HCT116 (cell line): ENCODE results near the gene TSSK6. TPM values are rescaled to one million over a fixed set of nuclear protein-coding genes. Genes with fewer than 3 reads are reported as not detected.

Source experiments
- ATAC-seq: fragments of 200-7000 bp; cut with Tn5 transposase; 2 replicates; pipeline ENCODE4 v1.9.1; 2020; ENCODE audit warnings: mild to moderate bottlenecking, moderate library complexity
- BruUV-seq: library from RNA; stranded (reverse); fragments of 400-500 nt; replicated peaks from 2 replicates; lab custom pipeline; 2021; lab: Mats Ljungman, UMichigan
- CTCF ChIA-PET: fragments of 300-600 bp; sonication (Branson Sonifier 250); formaldehyde crosslinking; loops from one replicate; lab custom pipeline; 2021; ENCODE audit warnings: antibody characterized with exemption; lab: Charles Lee
- POLR2A ChIA-PET: fragments of 300-600, 350-600 bp; sonication (Branson Sonifier 250); formaldehyde crosslinking; loops from one replicate; lab custom pipeline; 2021; ENCODE audit warnings: antibody characterized with exemption; lab: Charles Lee
- RAD21 ChIA-PET, 2 experiments: fragments of 300-600 bp; sonication (Branson Sonifier 250); formaldehyde crosslinking; loops; one replicate each; lab custom pipeline; 2023; ENCODE audit warnings: low total read pairs in 2 of 2; ENCODE audit not compliant: uncharacterized antibody in 2 of 2, unreplicated experiment in 2 of 2, low non-redundant PET in 1 of 2; lab: Charles Lee
- DNase-seq: peaks from one replicate; pipeline ENCODE4 v3.0.0-alpha.2; 2010; ENCODE audit warnings: low read depth, low spot score
- H2AFZ ChIP-seq: fragments of 200-600 bp; shearing (Covaris generic), sonication (generic); 2 replicates; pipeline ENCODE4 v1.6.1; 2017; ENCODE audit warnings: low read depth, mixed run types, mixed read lengths, antibody characterized with exemption, low read length; ENCODE audit not compliant: poor library complexity, severe bottlenecking
- H3K27ac ChIP-seq: 2 replicates; pipeline ENCODE4 v1.5.1; 2012; ENCODE audit warnings: low read depth, low read length
- H3K27me3 ChIP-seq: fragments of 200-600 bp; sonication (generic); 2 replicates; pipeline ENCODE4 v1.6.1; 2016; ENCODE audit warnings: mixed run types, low read length, mixed read lengths; ENCODE audit not compliant: insufficient read depth
- H3K36me3 ChIP-seq, 2 experiments: fragments of 200-500 bp in 1 of 2; fragments of 200-600 bp in 1 of 2; sonication (Bioruptor generic) in 1 of 2; sonication (generic) in 1 of 2; 2 replicates each; pipeline versions ENCODE4 v1.5.1 to v1.6.1; 2014 to 2016; ENCODE audit warnings: low read length in 2 of 2, inconsistent platforms in 1 of 2, mixed read lengths in 1 of 2, mixed run types in 1 of 2; ENCODE audit not compliant: insufficient read depth in 2 of 2, control insufficient read depth in 1 of 2
- H3K4me1 ChIP-seq, 2 experiments: fragments of 200-600 bp in 1 of 2; sonication (generic) in 1 of 2; 2 replicates each; pipeline versions ENCODE4 v1.5.1 to v1.6.1; 2012 to 2017; ENCODE audit warnings: low read length in 2 of 2, inconsistent platforms in 1 of 2, mild to moderate bottlenecking in 1 of 2, mixed read lengths in 1 of 2, mixed run types in 1 of 2, moderate library complexity in 1 of 2; ENCODE audit not compliant: insufficient read depth in 2 of 2, control insufficient read depth in 1 of 2
- H3K4me2 ChIP-seq: fragments of 200-600 bp; sonication (generic); 2 replicates; pipeline ENCODE4 v1.6.1; 2017; ENCODE audit warnings: mixed run types, low read length, mixed read lengths
- H3K4me3 ChIP-seq, 2 experiments: fragments of 200-600 bp in 1 of 2; sonication (generic) in 1 of 2; replicated peaks in 1 of 2; 2 replicates each; pipeline ENCODE4 v1.5.1; 2011 to 2016; ENCODE audit warnings: low read length in 2 of 2, control low read depth in 1 of 2, low read depth in 1 of 2, mild to moderate bottlenecking in 1 of 2, mixed read lengths in 1 of 2, mixed run types in 1 of 2
- H3K79me2 ChIP-seq: fragments of 200-600 bp; sonication (generic); 2 replicates; pipeline ENCODE4 v1.6.1; 2017; ENCODE audit warnings: mild to moderate bottlenecking, mixed run types, low read length, moderate library complexity, mixed read lengths; ENCODE audit not compliant: insufficient read depth
- H3K9ac ChIP-seq: fragments of 200-600 bp; sonication (generic); 2 replicates; pipeline ENCODE4 v1.6.1; 2016; ENCODE audit warnings: low read length, mixed read lengths
- H3K9me2 ChIP-seq: fragments of 200-600 bp; sonication (generic), shearing (Covaris generic); 2 replicates; pipeline ENCODE4 v1.6.1; 2017; ENCODE audit warnings: mixed run types, mild to moderate bottlenecking, moderate library complexity; ENCODE audit not compliant: insufficient read depth
- H3K9me3 ChIP-seq, 2 experiments: fragments of 200-500 bp in 1 of 2; fragments of 200-600 bp in 1 of 2; sonication (Bioruptor generic) in 1 of 2; sonication (generic) in 1 of 2; 2 replicates each; pipeline ENCODE4 v1.6.1; 2014 to 2017; ENCODE audit warnings: low read length in 2 of 2, mixed read lengths in 2 of 2, inconsistent platforms in 1 of 2, low read depth in 1 of 2, mild to moderate bottlenecking in 1 of 2, mixed run types in 1 of 2, moderate library complexity in 1 of 2; ENCODE audit not compliant: control insufficient read depth in 1 of 2, insufficient read depth in 1 of 2
- H4K20me1 ChIP-seq: fragments of 200-600 bp; sonication (generic), shearing (Covaris generic); 2 replicates; pipeline ENCODE4 v1.6.1; 2017; ENCODE audit warnings: mixed run types, mild to moderate bottlenecking, moderate library complexity; ENCODE audit not compliant: insufficient read depth
- CBX3 ChIP-seq: IDR thresholded peaks from 2 replicates; pipeline ENCODE4 v1.6.1; 2012; ENCODE audit warnings: low read depth
- ELF1 ChIP-seq: IDR thresholded peaks from 2 replicates; pipeline ENCODE4 v1.6.1; 2012; ENCODE audit warnings: low read depth, borderline replicate concordance
- EZH2 ChIP-seq: fragments of 200-600 bp; sonication (generic); IDR thresholded peaks from 2 replicates; pipeline ENCODE4 v1.6.1; 2017; ENCODE audit warnings: antibody characterized with exemption, mixed run types
- FOSL1 ChIP-seq: IDR thresholded peaks from 2 replicates; pipeline ENCODE4 v1.6.1; 2012; ENCODE audit warnings: low read depth
- JUND ChIP-seq: IDR thresholded peaks from 2 replicates; pipeline ENCODE4 v1.6.1; 2012
- SP1 ChIP-seq: IDR thresholded peaks from 2 replicates; pipeline ENCODE4 v1.6.1; 2012; ENCODE audit warnings: low read depth
- SRF ChIP-seq: IDR thresholded peaks from 2 replicates; pipeline ENCODE4 v1.6.1; 2012; ENCODE audit warnings: low read depth
- YY1 ChIP-seq: IDR thresholded peaks from 2 replicates; pipeline ENCODE4 v1.6.1; 2011; ENCODE audit warnings: low read length, low read depth, moderate library complexity, mild to moderate bottlenecking; ENCODE audit not compliant: insufficient replicate concordance; ENCODE audit errors: extremely low read depth
- ZFX ChIP-seq: fragments of 450-650 bp; IDR thresholded peaks from 2 replicates; pipeline ENCODE4 v1.6.1; 2017
- ZNF274 ChIP-seq: fragments of 200-500 bp; sonication (Bioruptor generic); IDR thresholded peaks from 2 replicates; pipeline ENCODE4 v1.6.1; 2014; ENCODE audit warnings: mild to moderate bottlenecking, low read depth, low read length, inconsistent platforms
- intact Hi-C: fragments of 100-400 bp; cut with micrococcal nuclease; formaldehyde crosslinking; loops from 2 replicates; pipeline ENCODE4 v1.10.0; 2022
- total RNA-seq: library from RNA; stranded (reverse); gene quantifications from one replicate; pipeline ENCODE4 v1.2.1, GENCODE V29; 2021; ENCODE audit not compliant: unreplicated experiment
- TF ChIP-seq, protein P1 (sequence below): IDR thresholded peaks from 2 replicates; pipeline ENCODE4 v1.6.1; 2012
- TF ChIP-seq, protein P2 (sequence below): IDR thresholded peaks from 2 replicates; pipeline ENCODE4 v1.6.1; 2012; ENCODE audit warnings: low read depth

The TSSK6 gene
- total RNA-seq, 1 experiment from 2014 or later = 4.1 TPM

DNA sequence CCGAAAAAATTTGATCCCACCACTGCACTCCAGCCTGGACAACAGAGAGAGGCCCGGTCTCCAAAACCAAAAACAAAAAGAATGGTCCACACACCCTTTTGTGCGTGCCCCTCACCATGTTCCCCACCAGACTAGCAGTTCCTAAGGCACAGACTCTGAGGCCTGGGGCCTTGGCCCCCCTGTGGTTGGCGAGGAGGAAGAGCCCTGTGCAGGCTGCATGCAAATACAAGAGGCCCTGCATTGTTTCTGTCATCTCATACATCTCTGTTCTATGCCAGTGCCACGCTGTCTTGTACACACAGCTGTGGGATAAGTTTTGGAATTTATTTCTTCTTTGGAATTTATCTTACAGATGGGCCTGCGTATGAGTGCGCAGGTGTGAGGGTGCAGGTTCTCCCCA lies 8.7 kb upstream of the TSSK6 start (continued):
- TF ChIP-seq ZNF274 = no peak
- TF ChIP-seq JUND = no peak
- TF ChIP-seq CBX3 = no peak
- no peak for TF ChIP-seq ZFX
- TF ChIP-seq EZH2 = no peak

DNA sequence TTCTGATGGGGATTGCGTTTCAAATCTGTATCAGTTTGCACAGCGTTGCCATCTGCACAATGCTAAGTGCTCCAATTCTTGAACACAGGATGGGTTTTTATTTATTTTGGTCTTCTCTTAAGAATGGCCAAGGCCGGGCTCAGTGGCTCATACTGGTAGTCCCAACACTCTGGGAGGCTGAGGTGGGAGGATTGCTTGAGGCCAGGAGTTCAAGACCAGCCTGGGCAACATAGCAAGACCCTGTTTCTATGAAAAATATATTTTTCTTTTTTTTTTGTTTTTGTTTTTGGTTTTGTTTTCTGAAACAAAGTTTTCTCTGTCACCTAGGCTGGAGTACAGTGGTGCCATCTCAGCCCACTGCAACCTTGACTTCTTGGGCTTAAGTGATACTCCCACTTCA lies 7.8 kb upstream of the TSSK6 start:
- H3K4me1 ChIP-seq = no peaks in the 10 kb centered on the region
- ChIA-PET POLR2A (no interaction called here), RAD21 (no interaction called here), CTCF (no interaction called here)
- no peaks in the 10 kb centered on the region for H3K9me2 ChIP-seq
- H3K36me3 ChIP-seq = peaks cover 15 to 20% of the 10 kb centered on the region in 2 experiments; a peak in 3 of 4 replicates
- no peaks in the 10 kb centered on the region for H3K9me3 ChIP-seq
- no peak overlapping the region for H3K4me2 ChIP-seq
- no peak overlapping the region for H3K27ac ChIP-seq
- no peak overlapping the region for H2AFZ ChIP-seq
- H3K9ac ChIP-seq = no peak overlapping the region
- no peaks in the 10 kb centered on the region for H4K20me1 ChIP-seq
- intact Hi-C loops = no loop called here
- peaks cover 80% of the 10 kb centered on the region for H3K79me2 ChIP-seq
- BruUV-seq = no TSS peak
- no peak for TF ChIP-seq SRF
- ATAC-seq = no peak
- no peak overlapping the region for H3K4me3 ChIP-seq
- DNase-seq = no peak
- no peaks in the 10 kb centered on the region for H3K27me3 ChIP-seq

DNA sequence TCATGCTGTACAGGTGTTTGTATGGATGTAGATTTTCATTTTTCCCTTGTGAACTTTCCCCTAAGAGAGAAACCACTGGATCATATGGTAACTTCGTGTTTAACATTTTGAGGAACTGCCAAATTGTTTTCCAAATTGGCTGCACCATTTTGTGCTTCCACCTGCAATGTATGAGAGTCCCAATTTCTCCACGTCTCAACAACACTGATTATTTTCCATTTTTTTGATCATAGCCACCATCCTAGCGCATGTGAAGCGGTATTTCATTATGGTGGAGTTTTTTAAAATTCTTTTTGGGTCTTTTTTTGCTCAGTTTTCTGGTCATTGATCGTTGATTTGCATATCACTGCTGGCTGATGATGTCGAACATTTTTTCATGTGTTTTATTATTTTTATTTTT lies 5.6 kb upstream of the TSSK6 start:
- Histone ChIP-seq H3K27me3 (no peaks in the 10 kb centered on the region), H3K4me2 (no peak overlapping the region), H3K4me3 (no peak overlapping the region), H4K20me1 (no peaks in the 10 kb centered on the region), H3K4me1 (peaks cover 5 to 8% of the 10 kb centered on the region in 2 experiments), H3K9me2 (no peaks in the 10 kb centered on the region), H3K9ac (no peak overlapping the region), H3K27ac (no peak overlapping the region), H2AFZ (no peak overlapping the region), H3K79me2 (peaks cover 98% of the 10 kb centered on the region), H3K9me3 (no peaks in the 10 kb centered on the region), H3K36me3 (peaks cover 15 to 18% of the 10 kb centered on the region in 2 experiments; a peak in 3 of 4 replicates)
- RAD21 ChIA-PET = no interaction called here
- DNase-seq (no peak), ATAC-seq (no peak)
- CTCF ChIA-PET = no interaction called here
- POLR2A ChIA-PET = no interaction called here
- BruUV-seq = no TSS peak
- intact Hi-C loops = no loop called here
- TF ChIP-seq, protein P1, sequence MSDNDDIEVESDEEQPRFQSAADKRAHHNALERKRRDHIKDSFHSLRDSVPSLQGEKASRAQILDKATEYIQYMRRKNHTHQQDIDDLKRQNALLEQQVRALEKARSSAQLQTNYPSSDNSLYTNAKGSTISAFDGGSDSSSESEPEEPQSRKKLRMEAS = no peak
- TF ChIP-seq ELF1 = no peak
- no peak for TF ChIP-seq SP1
- TF ChIP-seq ZFX = no peak
- TF ChIP-seq ZNF274 = no peak
- TF ChIP-seq YY1 = no peak
- TF ChIP-seq, protein P2, sequence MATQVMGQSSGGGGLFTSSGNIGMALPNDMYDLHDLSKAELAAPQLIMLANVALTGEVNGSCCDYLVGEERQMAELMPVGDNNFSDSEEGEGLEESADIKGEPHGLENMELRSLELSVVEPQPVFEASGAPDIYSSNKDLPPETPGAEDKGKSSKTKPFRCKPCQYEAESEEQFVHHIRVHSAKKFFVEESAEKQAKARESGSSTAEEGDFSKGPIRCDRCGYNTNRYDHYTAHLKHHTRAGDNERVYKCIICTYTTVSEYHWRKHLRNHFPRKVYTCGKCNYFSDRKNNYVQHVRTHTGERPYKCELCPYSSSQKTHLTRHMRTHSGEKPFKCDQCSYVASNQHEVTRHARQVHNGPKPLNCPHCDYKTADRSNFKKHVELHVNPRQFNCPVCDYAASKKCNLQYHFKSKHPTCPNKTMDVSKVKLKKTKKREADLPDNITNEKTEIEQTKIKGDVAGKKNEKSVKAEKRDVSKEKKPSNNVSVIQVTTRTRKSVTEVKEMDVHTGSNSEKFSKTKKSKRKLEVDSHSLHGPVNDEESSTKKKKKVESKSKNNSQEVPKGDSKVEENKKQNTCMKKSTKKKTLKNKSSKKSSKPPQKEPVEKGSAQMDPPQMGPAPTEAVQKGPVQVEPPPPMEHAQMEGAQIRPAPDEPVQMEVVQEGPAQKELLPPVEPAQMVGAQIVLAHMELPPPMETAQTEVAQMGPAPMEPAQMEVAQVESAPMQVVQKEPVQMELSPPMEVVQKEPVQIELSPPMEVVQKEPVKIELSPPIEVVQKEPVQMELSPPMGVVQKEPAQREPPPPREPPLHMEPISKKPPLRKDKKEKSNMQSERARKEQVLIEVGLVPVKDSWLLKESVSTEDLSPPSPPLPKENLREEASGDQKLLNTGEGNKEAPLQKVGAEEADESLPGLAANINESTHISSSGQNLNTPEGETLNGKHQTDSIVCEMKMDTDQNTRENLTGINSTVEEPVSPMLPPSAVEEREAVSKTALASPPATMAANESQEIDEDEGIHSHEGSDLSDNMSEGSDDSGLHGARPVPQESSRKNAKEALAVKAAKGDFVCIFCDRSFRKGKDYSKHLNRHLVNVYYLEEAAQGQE = no peak
- TF ChIP-seq FOSL1 = no peak
